Caco-2 (cell line): ENCODE data around the gene TEX101. TPM values are rescaled to one million over a fixed set of nuclear protein-coding genes. Genes with fewer than 3 reads are reported as not detected.

Source experiments
- BruUV-seq: library from RNA; stranded (reverse); fragments of 400-500 nt; replicated peaks from 2 replicates; lab custom pipeline; 2021; lab: Mats Ljungman, UMichigan
- CTCF ChIA-PET: fragments of 300-600 bp; sonication (Branson Sonifier 250); formaldehyde crosslinking; loops from one replicate; lab custom pipeline; 2022; ENCODE audit warnings: antibody characterized with exemption; lab: Charles Lee
- POLR2A ChIA-PET: fragments of 300-600 bp; sonication (Branson Sonifier 250); formaldehyde crosslinking; loops from one replicate; lab custom pipeline; 2022; ENCODE audit warnings: antibody characterized with exemption; lab: Charles Lee
- DNase-seq, 2 experiments: peaks; one replicate each; pipeline versions ENCODE4 v3.0.0 to v3.0.0-alpha.2; 2020 to 2022
- H3K27me3 ChIP-seq: replicated peaks from 2 replicates; pipeline ENCODE4 v1.6.0; 2011; ENCODE audit warnings: low read length; ENCODE audit not compliant: control insufficient read depth, insufficient read depth
- H3K36me3 ChIP-seq: 2 replicates; pipeline ENCODE4 v1.5.1; 2011; ENCODE audit warnings: low read length; ENCODE audit not compliant: control insufficient read depth, insufficient read depth
- H3K4me1 ChIP-seq: fragments of 250-450 bp; sonication (Bioruptor Pico); 2 replicates; pipeline ENCODE4 v1.5.1; 2020; ENCODE audit warnings: mild to moderate bottlenecking
- H3K4me3 ChIP-seq: 2 replicates; pipeline ENCODE4 v1.5.1; 2011; ENCODE audit warnings: low read depth, mild to moderate bottlenecking, control low read depth, low read length
- H3K9me3 ChIP-seq: fragments of 250-450 bp; sonication (Bioruptor Pico); 2 replicates; pipeline ENCODE4 v1.5.1; 2020; ENCODE audit warnings: mild to moderate bottlenecking, moderate library complexity
- H3K27ac Mint-ChIP-seq: one replicate; pipeline ENCODE4 v1.8.0; 2022; ENCODE audit warnings: mixed read lengths; ENCODE audit not compliant: unreplicated experiment
- H3K27me3 Mint-ChIP-seq: one replicate; pipeline ENCODE4 v1.8.0; 2022; ENCODE audit warnings: mixed read lengths; ENCODE audit not compliant: insufficient read depth, unreplicated experiment
- H3K36me3 Mint-ChIP-seq: one replicate; pipeline ENCODE4 v1.8.0; 2022; ENCODE audit warnings: mild to moderate bottlenecking, mixed read lengths; ENCODE audit not compliant: insufficient read depth, unreplicated experiment
- H3K4me1 Mint-ChIP-seq: one replicate; pipeline ENCODE4 v1.8.0; 2022; ENCODE audit warnings: low read depth, mixed read lengths; ENCODE audit not compliant: unreplicated experiment
- H3K4me3 Mint-ChIP-seq: one replicate; pipeline ENCODE4 v1.8.0; 2022; ENCODE audit warnings: mild to moderate bottlenecking, moderate library complexity, mixed read lengths; ENCODE audit not compliant: unreplicated experiment
- H3K9me3 Mint-ChIP-seq: one replicate; pipeline ENCODE4 v1.8.0; 2022; ENCODE audit warnings: mixed read lengths; ENCODE audit not compliant: unreplicated experiment
- intact Hi-C: fragments of 100-400 bp; cut with micrococcal nuclease; formaldehyde crosslinking; loops from one replicate; pipeline ENCODE4 v1.10.0; 2022; ENCODE audit not compliant: unreplicated experiment
- total RNA-seq: library from RNA; stranded (reverse); gene quantifications from 2 replicates; pipeline ENCODE4 v1.2.3, GENCODE V29; 2022
- TF ChIP-seq, protein P1 (sequence below), 2 experiments: fragments of 200-600 bp in 1 of 2; IDR thresholded peaks; 1 replicate in 1 of 2; 2 replicates in 1 of 2; pipeline versions ENCODE4 v1.5.1 to v1.8.0; 2011 to 2022; ENCODE audit warnings: antibody characterized with exemption in 1 of 2, control low read depth in 1 of 2, inconsistent platforms in 1 of 2, low read depth in 1 of 2, low read length in 1 of 2, mild to moderate bottlenecking in 1 of 2, moderate library complexity in 1 of 2; ENCODE audit not compliant: insufficient read depth in 1 of 2, severe bottlenecking in 1 of 2, unreplicated experiment in 1 of 2

Gene TEX101
- total RNA-seq, 1 experiment from 2014 or later = not detected

DNA sequence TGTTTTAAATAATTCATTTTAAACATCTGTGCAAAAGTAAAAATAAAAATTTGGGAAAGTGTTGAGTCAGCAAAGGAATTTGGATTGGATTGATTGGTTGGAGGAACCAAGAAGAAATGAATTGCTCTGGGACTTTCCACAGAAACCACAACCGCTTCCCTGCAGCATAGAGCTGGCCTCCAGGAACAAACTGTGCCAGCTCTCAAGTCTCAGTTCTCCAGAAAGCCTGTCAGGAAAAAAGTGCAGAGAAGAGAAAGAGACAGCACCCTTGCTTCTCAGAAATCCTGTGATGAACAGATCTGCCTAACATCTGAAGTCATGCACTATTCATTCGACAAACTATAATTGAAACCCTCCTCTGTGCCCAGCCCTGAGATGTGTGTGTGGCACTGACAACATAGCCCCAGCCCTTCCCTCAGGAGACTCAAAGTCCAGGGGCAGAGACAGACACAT lies 35.9 kb downstream of the TEX101 start:
- Histone ChIP-seq H3K4me3 (no peak overlapping the region), H3K9me3 (no peaks in the 10 kb centered on the region), H3K4me1 (peaks cover 6% of the 10 kb centered on the region; the same call in 1 of the 2 replicates), H3K27me3 (no peaks in the 10 kb centered on the region), H3K36me3 (no peaks in the 10 kb centered on the region)
- Mint-ChIP-seq H3K36me3 (no peaks in the 10 kb centered on the region), H3K27me3 (peaks cover 2% of the 10 kb centered on the region), H3K9me3 (peaks cover 18% of the 10 kb centered on the region), H3K4me1 (peaks cover 11% of the 10 kb centered on the region), H3K27ac (no peak overlapping the region), H3K4me3 (no peak overlapping the region)
- no peak for DNase-seq
- intact Hi-C loops = no loop called here
- ChIA-PET POLR2A (no interaction called here), CTCF (interaction anchor here (1.0 kb wide), 1 partner anchor 69 kb away, joined by 3 read pairs; no protein-coding TSS in a partner anchor)
- no TSS peak for BruUV-seq
- TF ChIP-seq, protein P1, sequence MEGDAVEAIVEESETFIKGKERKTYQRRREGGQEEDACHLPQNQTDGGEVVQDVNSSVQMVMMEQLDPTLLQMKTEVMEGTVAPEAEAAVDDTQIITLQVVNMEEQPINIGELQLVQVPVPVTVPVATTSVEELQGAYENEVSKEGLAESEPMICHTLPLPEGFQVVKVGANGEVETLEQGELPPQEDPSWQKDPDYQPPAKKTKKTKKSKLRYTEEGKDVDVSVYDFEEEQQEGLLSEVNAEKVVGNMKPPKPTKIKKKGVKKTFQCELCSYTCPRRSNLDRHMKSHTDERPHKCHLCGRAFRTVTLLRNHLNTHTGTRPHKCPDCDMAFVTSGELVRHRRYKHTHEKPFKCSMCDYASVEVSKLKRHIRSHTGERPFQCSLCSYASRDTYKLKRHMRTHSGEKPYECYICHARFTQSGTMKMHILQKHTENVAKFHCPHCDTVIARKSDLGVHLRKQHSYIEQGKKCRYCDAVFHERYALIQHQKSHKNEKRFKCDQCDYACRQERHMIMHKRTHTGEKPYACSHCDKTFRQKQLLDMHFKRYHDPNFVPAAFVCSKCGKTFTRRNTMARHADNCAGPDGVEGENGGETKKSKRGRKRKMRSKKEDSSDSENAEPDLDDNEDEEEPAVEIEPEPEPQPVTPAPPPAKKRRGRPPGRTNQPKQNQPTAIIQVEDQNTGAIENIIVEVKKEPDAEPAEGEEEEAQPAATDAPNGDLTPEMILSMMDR (IDR thresholded peaks at IDR 0.05; ENCODE audit: insufficient read depth in 1 of 2, low read depth in 1 of 2, low read length in 1 of 2, severe bottlenecking in 1 of 2, unreplicated experiment in 1 of 2) = no peak

DNA sequence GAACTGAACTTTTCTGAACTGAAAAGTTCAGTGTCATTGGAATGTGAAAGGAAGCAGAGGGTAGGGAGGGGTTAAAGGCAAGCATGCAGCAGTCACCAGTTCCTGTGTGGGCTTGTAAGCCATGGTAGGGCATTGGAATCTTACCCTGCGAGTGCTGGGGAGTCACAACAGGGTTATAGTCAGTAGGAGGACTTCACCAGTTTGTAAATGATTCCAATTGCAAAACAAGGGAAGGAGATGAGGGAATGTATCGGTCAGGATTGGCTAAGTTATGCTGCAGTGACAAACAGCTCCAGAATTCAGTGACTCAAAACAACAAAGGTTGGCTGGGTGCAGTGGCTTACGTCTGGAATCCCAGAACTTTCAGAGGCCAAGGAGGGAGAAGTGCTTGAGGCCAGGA lies 37.9 kb downstream of the TEX101 start:
- Histone ChIP-seq H3K4me3 (no peak overlapping the region), H3K36me3 (no peaks in the 10 kb centered on the region), H3K9me3 (no peaks in the 10 kb centered on the region), H3K27me3 (no peaks in the 10 kb centered on the region), H3K4me1 (peaks cover 10% of the 10 kb centered on the region; the same call in 1 of the 2 replicates)
- TF ChIP-seq, protein P1 (IDR thresholded peaks at IDR 0.05; ENCODE audit: insufficient read depth in 1 of 2, low read depth in 1 of 2, low read length in 1 of 2, severe bottlenecking in 1 of 2, unreplicated experiment in 1 of 2) = no peak
- POLR2A ChIA-PET = no interaction called here
- Mint-ChIP-seq H3K9me3 (peaks cover 18% of the 10 kb centered on the region), H3K36me3 (no peaks in the 10 kb centered on the region), H3K4me1 (peaks cover 12% of the 10 kb centered on the region), H3K4me3 (no peak overlapping the region), H3K27me3 (no peaks in the 10 kb centered on the region), H3K27ac (no peak overlapping the region)
- DNase-seq = no peak
- CTCF ChIA-PET = interaction anchor here (0.8 kb wide), 1 partner anchor 11 kb away, joined by 4 read pairs; no protein-coding TSS in a partner anchor
- intact Hi-C loops = no loop called here
- BruUV-seq = no TSS peak

DNA sequence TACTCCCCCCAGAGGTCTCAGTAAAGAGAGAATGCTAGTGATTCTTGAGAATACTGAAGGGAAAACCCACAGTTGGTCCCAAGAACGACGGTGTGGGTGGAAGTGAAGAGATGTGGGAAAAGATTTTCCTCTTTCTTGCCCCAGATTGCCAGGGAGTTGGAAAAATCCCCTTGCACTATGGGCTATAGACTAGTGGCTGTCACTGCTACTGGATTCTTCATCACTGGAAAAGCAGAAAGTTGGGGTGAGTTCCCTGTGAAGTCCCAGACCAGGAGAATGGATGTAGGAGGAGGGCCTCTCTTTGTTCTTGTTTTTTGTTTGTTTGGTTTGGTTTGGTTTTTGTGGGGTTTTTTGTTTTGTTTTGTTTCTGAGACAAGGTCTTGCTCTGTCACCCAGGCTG lies 39.3 kb downstream of the TEX101 start:
- H3K27ac Mint-ChIP-seq = no peak overlapping the region
- CTCF ChIA-PET = interaction anchor here (0.7 kb wide), 1 partner anchor 208 kb away, joined by 4 read pairs; no protein-coding TSS in a partner anchor

More for the DNA sequence above, 39.3 kb downstream of the TEX101 start:
- Histone ChIP-seq H3K4me1 (peaks cover 10% of the 10 kb centered on the region; the same call in 1 of the 2 replicates), H3K36me3 (no peaks in the 10 kb centered on the region), H3K27me3 (no peaks in the 10 kb centered on the region), H3K4me3 (no peak overlapping the region), H3K9me3 (no peaks in the 10 kb centered on the region)
- no peak for DNase-seq
- TF ChIP-seq, protein P1 (IDR thresholded peaks at IDR 0.05; ENCODE audit: insufficient read depth in 1 of 2, low read depth in 1 of 2, low read length in 1 of 2, severe bottlenecking in 1 of 2, unreplicated experiment in 1 of 2) = no peak
- Mint-ChIP-seq H3K4me3 (no peak overlapping the region), H3K27me3 (no peaks in the 10 kb centered on the region), H3K9me3 (peaks cover 18% of the 10 kb centered on the region), H3K4me1 (peaks cover 12% of the 10 kb centered on the region), H3K36me3 (no peaks in the 10 kb centered on the region)
- intact Hi-C loops = no loop called here
- no TSS peak for BruUV-seq
- POLR2A ChIA-PET = no interaction called here
